SU-DHL-6 (cell line): ENCODE results near the gene LHX4.

ENCODE experiments used
- H2AFZ ChIP-seq: fragments of 200-600 bp; sonication (generic); 2 replicates; pipeline ENCODE4 v1.6.1; 2014; ENCODE audit warnings: low read depth, mild to moderate bottlenecking, moderate library complexity, mixed read lengths, antibody characterized with exemption, low read length; ENCODE audit not compliant: severe bottlenecking
- H3F3A ChIP-seq: fragments of 200-600 bp; shearing (Covaris generic); 2 replicates; pipeline ENCODE4 v1.6.0; 2016; ENCODE audit warnings: antibody characterized with exemption, mild to moderate bottlenecking; ENCODE audit not compliant: insufficient read depth
- H3K27ac ChIP-seq: fragments of 200-600 bp; sonication (generic); 2 replicates; pipeline ENCODE4 v1.5.1; 2016; ENCODE audit warnings: low read depth, mild to moderate bottlenecking, low read length, moderate library complexity, mixed read lengths
- H3K27me3 ChIP-seq: fragments of 200-600 bp; sonication (generic), shearing (Covaris generic); 2 replicates; pipeline ENCODE4 v1.6.0; 2014; ENCODE audit warnings: mild to moderate bottlenecking, low read length
- H3K36me3 ChIP-seq: fragments of 200-600 bp; sonication (generic); 2 replicates; pipeline ENCODE4 v1.6.1; 2014; ENCODE audit warnings: mild to moderate bottlenecking, low read length, mixed read lengths
- H3K4me2 ChIP-seq: fragments of 300-600, 200-600 bp; shearing (Covaris generic), sonication (generic); 2 replicates; pipeline ENCODE4 v1.6.0; 2014; ENCODE audit warnings: low read length, low read depth, mild to moderate bottlenecking; ENCODE audit not compliant: poor library complexity, severe bottlenecking
- H3K4me3 ChIP-seq: fragments of 200-600 bp; sonication (generic); 2 replicates; pipeline ENCODE4 v1.5.1; 2014; ENCODE audit warnings: antibody characterized with exemption, low read length, mild to moderate bottlenecking, mixed read lengths; ENCODE audit not compliant: insufficient read depth, poor library complexity, severe bottlenecking
- H3K79me2 ChIP-seq: fragments of 200-600 bp; sonication (generic); 2 replicates; pipeline ENCODE4 v1.6.1; 2014; ENCODE audit warnings: mild to moderate bottlenecking, low read length, moderate library complexity; ENCODE audit not compliant: insufficient read depth
- H3K9ac ChIP-seq: fragments of 200-600 bp; sonication (generic); 2 replicates; pipeline ENCODE4 v1.7.0; 2014; ENCODE audit warnings: mild to moderate bottlenecking, low read length
- H3K9me2 ChIP-seq: fragments of 200-600 bp; sonication (generic); replicated peaks from 2 replicates; pipeline ENCODE4 v1.6.1; 2014; ENCODE audit warnings: low read length; ENCODE audit not compliant: insufficient read depth
- H3K9me3 ChIP-seq: fragments of 200-600 bp; sonication (generic); 2 replicates; pipeline ENCODE4 v1.6.1; 2014; ENCODE audit warnings: low read length, mixed read lengths; ENCODE audit not compliant: insufficient read depth
- H4K20me1 ChIP-seq: fragments of 200-600 bp; sonication (generic); 2 replicates; pipeline ENCODE4 v1.6.1; 2014; ENCODE audit warnings: low read depth, mild to moderate bottlenecking, antibody characterized with exemption, low read length, moderate library complexity, mixed read lengths
- EZH2phosphoT487 ChIP-seq: fragments of 200-600 bp; sonication (generic), shearing (Covaris generic); conservative IDR thresholded peaks from 2 replicates; pipeline ENCODE4 v1.6.1; 2018; ENCODE audit warnings: mild to moderate bottlenecking, antibody characterized with exemption, low read length, moderate library complexity, mixed read lengths
- TF ChIP-seq, protein P1 (sequence below): fragments of 200-600 bp; sonication (generic); IDR thresholded peaks from one replicate; pipeline ENCODE4 v1.5.1; 2017; ENCODE audit warnings: antibody characterized with exemption, mild to moderate bottlenecking, low read length, moderate library complexity; ENCODE audit not compliant: insufficient read depth, poor library complexity, severe bottlenecking

Gene LHX4

DNA sequence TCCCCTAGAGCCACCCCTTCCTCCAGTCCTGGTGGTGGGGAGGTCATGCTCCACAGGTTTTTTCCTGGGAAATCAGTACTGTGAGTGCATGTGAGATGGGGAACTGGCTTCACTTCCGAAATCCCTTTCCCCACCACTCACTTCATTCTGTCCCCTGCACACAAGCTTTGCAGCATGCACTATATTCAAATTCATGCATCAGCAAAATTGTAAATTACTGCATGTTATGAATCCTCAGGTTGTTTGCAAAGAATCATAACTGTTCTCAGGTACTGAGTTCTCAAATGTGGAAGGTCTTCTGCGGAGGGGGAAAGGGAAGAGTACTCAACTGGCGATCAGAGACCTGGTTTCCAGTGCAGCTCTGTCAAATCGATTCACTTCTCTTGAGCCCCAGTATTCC lies 42.3 kb downstream of the LHX4 start:
- no peak for TF ChIP-seq EZH2phosphoT487
- TF ChIP-seq, protein P1, sequence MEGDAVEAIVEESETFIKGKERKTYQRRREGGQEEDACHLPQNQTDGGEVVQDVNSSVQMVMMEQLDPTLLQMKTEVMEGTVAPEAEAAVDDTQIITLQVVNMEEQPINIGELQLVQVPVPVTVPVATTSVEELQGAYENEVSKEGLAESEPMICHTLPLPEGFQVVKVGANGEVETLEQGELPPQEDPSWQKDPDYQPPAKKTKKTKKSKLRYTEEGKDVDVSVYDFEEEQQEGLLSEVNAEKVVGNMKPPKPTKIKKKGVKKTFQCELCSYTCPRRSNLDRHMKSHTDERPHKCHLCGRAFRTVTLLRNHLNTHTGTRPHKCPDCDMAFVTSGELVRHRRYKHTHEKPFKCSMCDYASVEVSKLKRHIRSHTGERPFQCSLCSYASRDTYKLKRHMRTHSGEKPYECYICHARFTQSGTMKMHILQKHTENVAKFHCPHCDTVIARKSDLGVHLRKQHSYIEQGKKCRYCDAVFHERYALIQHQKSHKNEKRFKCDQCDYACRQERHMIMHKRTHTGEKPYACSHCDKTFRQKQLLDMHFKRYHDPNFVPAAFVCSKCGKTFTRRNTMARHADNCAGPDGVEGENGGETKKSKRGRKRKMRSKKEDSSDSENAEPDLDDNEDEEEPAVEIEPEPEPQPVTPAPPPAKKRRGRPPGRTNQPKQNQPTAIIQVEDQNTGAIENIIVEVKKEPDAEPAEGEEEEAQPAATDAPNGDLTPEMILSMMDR = no peak

DNA sequence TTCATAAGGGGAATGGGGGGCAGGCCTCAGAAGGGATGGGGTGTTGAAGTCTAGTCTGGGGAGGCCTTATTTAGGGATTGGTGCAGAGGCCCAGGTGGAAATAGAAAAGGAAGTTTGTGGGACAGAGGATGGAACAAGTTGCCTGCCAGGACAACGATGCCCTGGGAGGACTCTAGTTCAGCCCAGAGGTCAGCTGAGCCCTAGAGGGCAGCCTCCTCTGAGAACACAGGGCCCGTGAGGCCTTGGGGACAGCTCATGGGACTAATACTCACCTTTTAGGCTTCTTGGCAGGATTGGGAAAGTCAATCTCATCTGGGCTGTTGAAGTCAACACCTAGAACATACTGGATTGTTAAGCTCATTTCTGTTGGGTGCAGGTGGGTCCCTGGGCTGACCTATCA lies 43.0 kb downstream of the LHX4 start:
- no peaks in the 10 kb centered on the region for H3F3A ChIP-seq
- no peaks in the 10 kb centered on the region for H3K9me2 ChIP-seq
- no peaks in the 10 kb centered on the region for H3K79me2 ChIP-seq
- H3K27me3 ChIP-seq = no peaks in the 10 kb centered on the region
- no peaks in the 10 kb centered on the region for H3K36me3 ChIP-seq
- H3K9ac ChIP-seq = no peak overlapping the region
- H3K4me3 ChIP-seq = no peak overlapping the region
- no peak overlapping the region for H2AFZ ChIP-seq
- H3K4me2 ChIP-seq = no peak overlapping the region
- H3K9me3 ChIP-seq = no peaks in the 10 kb centered on the region
- TF ChIP-seq, protein P1 = no peak
- no peak overlapping the region for H3K27ac ChIP-seq
- no peaks in the 10 kb centered on the region for H4K20me1 ChIP-seq

More for the DNA sequence above, 42.3 kb downstream of the LHX4 start:
- Histone ChIP-seq H3K9me2 (no peaks in the 10 kb centered on the region), H3K27ac (no peak overlapping the region), H3F3A (no peaks in the 10 kb centered on the region), H3K79me2 (no peaks in the 10 kb centered on the region), H3K27me3 (no peaks in the 10 kb centered on the region), H3K36me3 (no peaks in the 10 kb centered on the region), H2AFZ (no peak overlapping the region), H3K4me2 (no peak overlapping the region), H3K4me3 (no peak overlapping the region), H4K20me1 (no peaks in the 10 kb centered on the region), H3K9ac (no peak overlapping the region), H3K9me3 (no peaks in the 10 kb centered on the region)

DNA sequence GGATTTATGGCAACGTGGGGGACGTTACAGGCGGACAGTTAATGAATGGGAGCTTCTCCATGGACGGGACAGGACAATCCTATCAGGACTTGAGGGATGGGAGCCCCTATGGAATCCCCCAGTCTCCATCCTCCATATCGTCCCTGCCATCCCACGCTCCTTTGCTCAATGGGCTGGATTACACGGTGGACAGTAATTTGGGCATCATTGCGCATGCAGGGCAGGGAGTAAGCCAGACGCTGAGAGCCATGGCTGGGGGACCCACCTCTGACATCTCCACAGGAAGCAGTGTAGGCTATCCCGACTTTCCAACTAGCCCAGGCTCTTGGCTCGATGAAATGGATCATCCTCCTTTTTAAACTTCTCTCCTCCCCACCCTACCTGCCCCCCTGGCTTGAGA lies 44.2 kb downstream of the LHX4 start:
- Histone ChIP-seq H3K27me3 (no peaks in the 10 kb centered on the region), H4K20me1 (no peaks in the 10 kb centered on the region), H3K4me2 (no peak overlapping the region), H3K79me2 (no peaks in the 10 kb centered on the region), H2AFZ (no peak overlapping the region), H3K9me3 (no peaks in the 10 kb centered on the region), H3K9ac (no peak overlapping the region), H3K4me3 (no peak overlapping the region), H3K36me3 (no peaks in the 10 kb centered on the region), H3K9me2 (no peaks in the 10 kb centered on the region), H3F3A (no peaks in the 10 kb centered on the region), H3K27ac (no peak overlapping the region)
- TF ChIP-seq, protein P1 = no peak
- TF ChIP-seq EZH2phosphoT487 = no peak

DNA sequence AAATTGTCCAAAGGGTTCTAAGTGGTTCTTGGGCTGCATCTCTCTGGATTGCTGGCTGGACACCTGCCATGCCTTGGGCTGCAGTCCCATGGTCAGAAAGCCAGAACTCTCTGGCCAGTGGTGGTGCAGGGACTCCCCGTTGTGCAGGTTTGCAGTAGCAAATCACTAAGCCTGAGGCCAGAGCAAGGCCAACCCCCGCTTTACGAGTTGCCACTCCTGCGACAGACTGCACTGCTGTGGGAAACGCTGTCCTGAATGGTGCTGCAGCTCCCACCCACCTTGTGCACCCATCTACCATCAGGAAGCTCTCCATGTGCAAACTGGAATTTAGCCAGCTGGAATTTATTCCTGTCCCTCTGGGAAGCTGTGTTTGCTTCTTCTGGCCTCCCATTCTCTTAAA lies 45.7 kb downstream of the LHX4 start:
- Histone ChIP-seq H3K9me2 (no peaks in the 10 kb centered on the region), H3K79me2 (no peaks in the 10 kb centered on the region), H3K9ac (no peak overlapping the region), H3K4me3 (no peak overlapping the region), H3K9me3 (no peaks in the 10 kb centered on the region), H2AFZ (no peak overlapping the region), H3K4me2 (no peak overlapping the region), H3K27me3 (no peaks in the 10 kb centered on the region), H4K20me1 (no peaks in the 10 kb centered on the region), H3K27ac (no peak overlapping the region), H3K36me3 (no peaks in the 10 kb centered on the region), H3F3A (no peaks in the 10 kb centered on the region)
- no peak for TF ChIP-seq EZH2phosphoT487
- TF ChIP-seq, protein P1 = no peak
